GM18507 (cell line): ENCODE measurements around the gene LTN1.
"Not testable (repeated sequence)": the region's sequence is repeated elsewhere in the genome, so short reads cannot be mapped to it uniquely, and the experiment has no call there.

ENCODE experiments used
- DNase-seq: peaks from one replicate; pipeline ENCODE4 v3.0.0; 2011; ENCODE audit warnings: low read depth; ENCODE audit not compliant: insufficient read length; ENCODE audit errors: extremely low spot score
- FAIRE-seq: peaks from 2 replicates; lab custom pipeline; 2011; peaks lifted over from hg19 to GRCh38; lab: Jason Lieb, UNC

LTN1 gene

DNA sequence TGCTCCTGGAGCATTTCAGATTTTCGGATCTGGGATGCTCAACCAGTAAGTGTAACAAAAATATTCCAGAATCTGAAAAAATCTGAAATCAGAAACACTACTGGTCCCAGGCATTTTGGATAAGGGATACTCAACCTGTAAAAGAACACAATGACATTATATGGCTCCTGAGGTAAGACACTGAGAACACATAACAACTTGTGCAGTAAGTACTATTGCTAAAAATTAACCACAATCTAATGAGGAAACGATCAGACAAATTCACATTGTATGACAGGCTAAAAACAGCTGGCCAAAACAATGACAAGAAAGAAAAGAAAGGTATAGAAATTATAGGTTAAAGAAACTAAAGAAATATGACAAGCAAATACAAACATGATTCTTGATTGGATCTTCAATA, 54.9 kb downstream of the LTN1 start:
- no peak for FAIRE-seq
- no peak for DNase-seq

DNA sequence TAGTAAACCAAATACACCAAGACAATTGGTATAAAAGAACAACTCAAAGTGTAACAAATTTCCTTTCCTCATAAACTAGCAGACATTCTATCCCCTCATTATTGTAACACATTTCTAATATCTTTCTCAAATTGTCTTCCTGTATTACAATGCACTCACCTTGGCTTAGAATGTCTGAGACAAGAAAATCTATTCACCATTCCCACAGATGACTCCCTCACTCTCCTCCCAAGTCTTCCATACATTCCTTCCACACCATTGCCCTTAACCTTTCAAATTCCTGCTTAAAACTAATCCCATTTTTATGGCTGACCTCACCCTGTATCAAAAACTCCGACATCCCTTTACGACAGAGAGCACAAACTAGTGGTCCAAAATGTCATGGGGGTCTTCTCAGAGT, 56.0 kb downstream of the LTN1 start:
- DNase-seq (no peak), FAIRE-seq (no peak)

DNA sequence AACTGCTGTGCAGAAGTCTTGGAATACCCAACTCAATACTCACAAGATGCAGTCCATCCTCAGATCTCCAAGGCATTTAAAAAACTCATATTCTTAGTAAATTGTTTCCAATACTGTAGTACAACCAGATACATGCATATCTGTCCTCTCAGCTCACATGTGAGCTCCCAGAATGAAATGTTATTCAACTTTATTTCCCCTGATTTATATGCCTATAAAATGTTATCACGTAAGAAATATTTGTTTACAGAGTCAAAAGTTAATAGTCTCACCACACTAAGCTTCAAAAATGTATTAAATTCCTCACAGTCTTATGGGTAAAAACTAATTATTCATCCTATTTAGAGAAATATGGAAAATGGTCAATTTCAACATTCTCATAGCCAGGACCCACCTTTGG, 56.6 kb downstream of the LTN1 start:
- FAIRE-seq (no peak), DNase-seq (no peak)

DNA sequence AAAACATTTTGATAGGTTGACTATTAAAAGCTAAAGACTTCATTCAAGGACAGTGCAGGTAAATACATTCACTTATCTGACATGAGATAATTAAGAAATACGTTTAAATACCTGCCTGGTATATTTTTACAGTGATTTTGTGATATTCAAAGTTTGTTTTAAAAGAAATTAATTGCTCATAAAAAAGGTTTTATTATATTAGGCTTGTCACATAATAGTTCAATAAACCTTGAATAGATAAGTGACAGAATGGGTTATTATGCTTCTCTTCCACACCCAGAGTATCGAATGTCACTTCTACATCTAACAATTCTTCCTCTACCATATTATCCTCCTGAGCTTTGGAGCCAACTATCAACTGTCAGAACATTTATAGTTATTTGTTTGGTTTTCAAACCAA, 60.0 kb downstream of the LTN1 start:
- DNase-seq: no peak
- FAIRE-seq: no peak

DNA sequence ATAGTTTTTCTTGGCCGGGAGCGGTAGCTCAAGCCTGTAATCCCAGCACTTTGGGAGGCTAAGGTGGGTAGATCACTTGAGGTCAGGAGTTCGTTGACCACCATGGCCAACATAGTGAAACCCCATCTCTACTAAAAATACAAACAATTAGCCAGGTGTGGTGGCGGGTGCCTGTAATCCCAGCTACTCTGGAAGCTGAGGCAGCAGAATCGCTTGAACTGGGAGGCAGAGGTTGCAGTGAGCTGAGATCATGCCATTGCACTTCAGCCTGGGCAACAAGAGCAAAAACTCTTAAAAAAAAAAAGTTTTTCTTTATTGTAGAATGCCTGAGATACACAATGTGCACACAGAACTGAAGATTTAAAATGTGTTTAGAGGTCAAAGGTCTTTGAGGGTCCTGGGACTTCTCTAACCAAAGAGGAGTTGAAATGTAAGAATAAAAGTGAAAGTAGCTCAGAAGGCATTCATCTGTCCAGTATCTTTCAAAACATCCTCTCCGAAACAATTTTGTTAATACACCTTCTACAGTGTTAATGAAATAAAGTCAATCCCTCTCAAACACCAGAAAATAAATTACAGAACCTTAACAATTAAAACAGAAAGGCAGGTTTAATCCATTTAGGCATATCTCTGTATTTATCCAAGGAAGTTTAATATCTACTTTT, 60.8 kb downstream of the LTN1 start:
- not testable (repeated sequence) for FAIRE-seq, DNase-seq

DNA sequence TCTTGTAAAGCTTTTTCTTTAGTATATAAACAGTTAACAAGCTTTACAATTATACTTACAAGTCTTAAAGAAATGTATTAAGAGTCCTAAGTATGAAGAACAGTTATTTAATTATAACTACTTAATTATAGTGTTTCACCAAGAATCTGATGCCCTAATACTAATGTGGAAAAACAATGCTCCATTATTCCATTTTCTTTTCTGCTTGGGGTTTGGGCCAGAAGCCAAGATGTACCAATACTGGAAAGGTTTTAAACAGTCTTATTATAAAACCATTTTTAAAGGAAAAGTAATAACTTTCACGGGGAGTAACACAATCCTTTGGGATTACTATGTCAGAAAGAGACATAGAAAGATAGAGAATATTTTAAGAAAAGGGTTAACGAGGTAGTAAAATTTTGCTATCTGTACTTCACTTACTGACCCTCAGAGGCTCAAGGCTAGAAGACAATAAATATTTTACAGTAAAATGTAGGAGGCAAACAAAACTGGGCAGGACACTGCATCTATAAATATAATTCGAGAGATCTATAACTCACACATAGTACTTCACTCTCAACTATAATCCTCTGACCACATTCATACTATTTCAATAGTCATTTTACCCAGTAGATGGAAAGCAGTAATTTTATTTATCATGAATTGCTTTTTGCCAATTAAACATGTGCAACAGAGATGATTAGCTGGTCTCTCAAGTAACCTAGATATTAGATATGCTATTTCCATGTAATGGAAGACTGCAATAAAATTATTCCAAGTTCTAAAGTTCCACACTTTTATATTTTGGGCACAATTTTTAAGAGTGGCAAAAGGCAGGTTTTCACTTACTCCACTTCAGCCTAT, 63.9 kb downstream of the LTN1 start:
- no peak for FAIRE-seq
- no peak for DNase-seq

DNA sequence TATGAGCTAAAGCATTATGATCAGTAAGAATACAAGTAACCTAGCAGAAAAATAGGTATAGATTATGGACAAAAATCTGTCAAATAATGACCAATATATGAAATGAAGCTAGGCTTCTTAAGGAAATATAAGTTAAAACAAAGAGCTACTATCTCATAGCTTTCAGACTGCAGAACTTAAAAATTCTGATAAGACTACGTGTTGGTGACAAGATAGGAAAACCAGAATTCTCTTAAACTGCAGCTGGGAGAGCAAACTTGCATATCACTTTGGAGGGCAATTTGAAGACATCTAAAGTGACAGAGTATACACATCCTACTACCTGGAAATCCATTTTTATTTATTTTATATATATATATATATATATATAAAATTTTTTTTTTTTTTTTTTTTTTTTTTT, 65.5 kb downstream of the LTN1 start:
- DNase-seq: no peak
- FAIRE-seq: no peak

DNA sequence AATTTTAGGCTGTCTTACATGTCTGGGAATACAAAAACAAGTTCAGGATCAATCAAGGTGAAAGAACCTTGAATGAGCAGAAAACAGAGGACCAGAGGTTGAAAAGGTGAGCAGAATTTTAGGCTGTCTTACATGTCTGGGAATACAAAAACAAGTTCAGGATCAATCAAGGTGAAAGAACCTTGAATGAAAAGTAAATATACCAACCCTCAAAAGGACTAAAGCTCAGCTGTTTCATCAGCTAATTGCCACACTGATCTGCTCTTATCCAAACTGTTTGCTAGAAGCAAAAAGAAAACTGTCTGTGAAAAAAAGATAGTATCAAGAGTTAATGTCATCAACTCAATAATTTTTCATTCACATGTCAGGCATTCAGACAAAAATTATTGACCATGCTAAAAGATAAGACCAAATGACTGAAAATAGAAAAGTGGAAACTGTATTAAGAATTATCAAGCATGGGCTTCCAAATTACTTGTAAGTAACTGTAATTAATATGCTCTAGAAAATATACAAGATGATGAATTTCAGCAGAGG, 69.2 kb downstream of the LTN1 start:
- FAIRE-seq: no peak
- DNase-seq: no peak

DNA sequence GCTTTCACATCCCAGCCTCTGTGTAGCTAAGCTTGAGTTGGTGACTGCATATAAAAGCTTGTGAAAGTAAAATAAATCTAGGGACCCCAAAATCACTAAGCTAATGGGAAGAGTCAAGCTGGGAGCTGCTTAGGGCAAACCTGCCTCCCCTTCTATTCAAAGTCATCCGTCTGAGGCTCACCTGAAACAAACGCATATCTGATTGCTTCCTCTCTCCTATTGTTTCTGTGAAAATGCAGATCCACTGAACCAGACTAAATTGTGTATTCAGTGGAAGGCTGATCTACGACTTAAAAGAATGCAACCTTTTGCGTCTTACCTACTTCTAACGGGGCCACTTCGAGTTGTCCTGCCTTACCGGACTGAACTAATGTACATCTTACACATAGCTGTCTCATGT, 70.3 kb downstream of the LTN1 start:
- FAIRE-seq: no peak

DNA sequence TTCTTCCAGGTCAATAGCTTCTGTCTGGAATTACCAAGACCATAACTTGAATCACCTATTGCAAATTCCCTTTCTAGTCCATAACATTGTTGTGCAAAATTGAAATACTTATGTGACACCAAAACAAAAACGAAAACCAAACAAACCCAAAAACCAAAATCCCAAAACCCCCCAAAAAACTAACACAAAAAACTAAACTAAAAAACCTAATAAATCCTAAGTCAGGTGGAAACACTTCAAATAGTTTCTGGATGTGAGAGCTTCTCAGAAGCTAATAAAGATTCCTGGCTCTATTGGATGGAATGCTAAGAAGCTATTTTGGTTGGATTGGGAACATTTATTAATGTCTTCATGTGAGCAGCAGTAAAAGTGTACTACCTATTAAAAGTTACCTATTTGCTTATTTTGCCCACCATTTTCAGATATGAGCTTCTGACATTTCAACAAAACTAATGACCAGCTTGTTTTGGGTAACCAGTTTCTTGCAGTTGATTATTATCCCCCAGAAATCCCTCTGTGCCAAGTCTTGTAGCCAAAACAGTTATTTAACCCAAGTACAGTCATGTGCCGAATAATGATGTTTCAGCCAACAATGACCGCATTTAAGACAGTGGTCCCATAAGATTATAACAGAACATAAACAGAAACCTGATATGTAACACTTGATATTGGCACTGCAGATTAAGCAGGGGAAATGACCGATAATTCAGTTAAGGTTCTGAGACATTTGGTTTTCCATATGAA, 76.4 kb downstream of the LTN1 start:
- no peak for FAIRE-seq
- no peak for DNase-seq

More for the DNA sequence above, 70.3 kb downstream of the LTN1 start:
- DNase-seq: no peak

DNA sequence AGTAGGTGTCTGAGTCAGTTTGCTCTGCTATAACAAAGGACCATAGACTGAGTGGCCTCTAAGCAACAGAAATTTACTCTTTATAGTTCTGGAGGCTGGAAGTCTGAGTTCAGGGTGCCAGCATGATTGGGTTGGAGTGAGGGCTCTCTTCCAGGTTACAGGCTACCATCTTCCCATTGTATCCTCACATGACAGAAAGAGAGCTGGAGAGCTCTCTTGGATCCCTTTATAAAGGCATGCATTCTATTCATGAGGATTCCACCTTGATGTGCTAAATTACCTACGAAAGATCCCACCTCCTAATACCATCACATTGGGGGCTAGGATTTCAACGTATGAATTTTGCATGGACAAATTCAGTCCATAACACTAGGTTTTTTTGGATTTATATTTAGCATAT, 79.6 kb downstream of the LTN1 start:
- DNase-seq (no peak), FAIRE-seq (no peak)

DNA sequence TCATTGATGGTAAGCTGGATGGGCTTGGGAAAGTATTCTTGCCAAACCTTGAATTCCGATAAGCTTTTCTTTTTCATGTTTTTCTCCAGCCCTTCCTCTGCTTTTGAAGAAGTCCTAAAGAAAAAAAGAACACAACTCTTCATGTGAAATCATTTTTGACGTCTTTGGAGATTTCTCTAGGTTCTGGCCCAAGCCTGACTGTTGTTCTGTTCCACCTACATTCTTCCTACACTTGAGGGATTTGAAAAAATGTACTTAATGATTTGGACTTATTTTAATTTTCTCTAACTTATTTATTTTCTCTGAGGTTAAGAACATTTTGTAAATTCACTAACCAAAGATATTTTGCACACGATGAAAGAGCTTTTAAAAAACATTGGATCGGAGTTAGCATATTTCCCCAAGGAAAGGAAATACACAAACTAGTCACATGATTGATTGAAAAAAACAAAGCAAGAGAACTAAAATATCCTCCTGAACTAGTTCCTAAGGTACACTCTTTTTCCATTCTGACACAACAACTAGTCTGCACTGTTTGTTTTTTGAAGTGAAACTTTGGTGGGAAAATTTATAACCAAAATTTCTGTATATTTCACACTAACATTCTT, 82.3 kb downstream of the LTN1 start:
- no peak for FAIRE-seq
- no peak for DNase-seq

DNA sequence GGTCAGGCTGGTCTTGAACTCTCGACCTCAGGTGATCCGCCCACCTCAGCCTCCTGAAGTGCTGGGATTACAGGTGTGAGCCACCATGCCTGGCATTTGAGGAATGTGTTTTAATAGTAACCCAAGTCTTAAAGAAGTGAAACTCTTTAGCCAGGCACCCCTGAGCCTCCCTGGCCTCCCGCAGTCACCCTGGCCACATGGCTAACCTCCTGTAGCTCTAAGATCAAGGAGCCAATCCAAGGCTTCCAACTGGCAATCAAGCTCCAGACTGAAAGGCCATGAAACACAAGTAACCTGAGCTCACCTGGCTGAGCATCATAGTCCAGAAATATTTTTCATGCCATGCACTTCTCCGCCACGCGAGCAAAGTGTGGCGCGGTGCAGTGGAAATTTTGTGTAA, 84.3 kb downstream of the LTN1 start:
- DNase-seq: no peak
- no peak for FAIRE-seq

DNA sequence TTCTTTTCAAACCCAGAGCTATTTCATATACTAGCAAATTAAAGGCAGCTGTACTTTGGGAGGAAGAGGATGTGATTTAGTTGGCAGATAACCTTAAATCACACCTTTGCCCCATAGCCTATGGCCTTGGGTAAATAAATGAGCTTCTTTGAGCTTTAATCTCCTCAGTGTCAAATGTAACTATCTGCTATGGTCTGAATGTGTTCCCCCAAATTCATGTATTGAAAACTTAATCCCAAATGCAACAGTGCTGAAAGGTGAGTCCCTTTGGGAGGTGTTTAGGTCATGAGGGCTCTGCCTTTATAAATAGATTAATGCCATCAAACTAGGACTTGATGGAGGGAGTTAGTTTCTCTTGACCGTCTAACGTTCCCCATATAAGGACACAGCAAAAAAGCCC, 85.8 kb downstream of the LTN1 start:
- DNase-seq (no peak), FAIRE-seq (no peak)

DNA sequence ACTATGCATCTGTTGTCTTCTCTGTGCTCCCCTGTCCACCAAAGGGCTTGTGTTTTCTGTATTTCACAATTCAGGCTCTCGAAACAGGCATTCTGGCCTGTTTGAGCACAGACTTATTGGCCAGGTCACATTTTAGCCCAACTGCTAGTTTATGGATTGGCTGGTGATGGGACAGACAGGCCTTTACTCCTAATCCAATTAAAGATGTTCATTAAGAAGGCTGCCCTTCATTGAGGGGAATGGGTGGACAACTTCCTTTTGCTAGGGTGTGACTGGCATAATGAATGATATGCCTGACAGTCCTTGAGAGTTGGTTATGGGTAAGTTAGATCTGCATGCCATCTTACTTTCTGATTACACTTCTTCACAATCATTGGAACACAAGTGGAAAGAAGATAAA, 86.4 kb downstream of the LTN1 start:
- DNase-seq: no peak
- no peak for FAIRE-seq

DNA sequence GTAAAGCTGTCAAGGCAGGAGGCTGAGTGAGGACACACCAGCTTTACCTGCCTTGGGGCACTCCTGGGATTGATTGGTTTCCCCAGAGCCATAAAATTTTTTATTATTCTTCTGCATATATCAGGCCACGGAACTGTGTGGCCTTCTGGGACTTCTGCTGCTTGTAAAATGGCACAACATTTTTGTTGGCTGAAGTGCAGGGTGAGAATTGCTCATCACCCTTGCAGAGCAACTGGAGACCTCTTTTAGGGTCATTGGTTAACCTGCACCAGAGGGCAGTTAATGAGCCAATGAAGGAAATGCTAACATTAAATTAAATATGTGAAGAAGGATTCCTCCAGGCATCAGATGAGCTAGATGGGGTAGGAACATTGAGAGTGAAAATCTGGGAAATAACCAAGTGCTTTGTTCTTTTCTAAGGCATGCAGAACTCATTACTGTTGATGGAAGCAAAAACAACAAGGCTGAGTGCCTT, 87.7 kb downstream of the LTN1 start:
- no peak for DNase-seq
- FAIRE-seq: no peak

DNA sequence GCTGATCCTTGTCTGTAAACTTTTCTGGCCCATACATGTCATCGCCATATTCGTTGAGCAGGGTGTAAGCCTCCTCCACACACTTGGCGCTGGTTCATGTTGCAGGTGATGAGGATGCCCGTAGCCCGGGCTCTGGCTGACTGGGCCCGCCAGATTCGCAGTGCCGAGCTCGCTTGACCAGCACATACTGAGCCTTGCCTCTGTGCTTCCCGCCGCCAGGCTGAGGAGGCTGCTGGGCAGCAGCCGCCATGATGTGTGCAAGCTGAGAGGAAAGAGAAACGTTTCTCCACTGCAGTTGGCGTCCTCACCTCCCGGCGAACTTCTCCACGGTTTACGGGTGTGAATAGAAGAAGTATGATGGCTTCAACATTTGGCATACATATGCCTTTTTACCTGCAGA, 89.2 kb downstream of the LTN1 start:
- FAIRE-seq: no peak
- DNase-seq: no peak

DNA sequence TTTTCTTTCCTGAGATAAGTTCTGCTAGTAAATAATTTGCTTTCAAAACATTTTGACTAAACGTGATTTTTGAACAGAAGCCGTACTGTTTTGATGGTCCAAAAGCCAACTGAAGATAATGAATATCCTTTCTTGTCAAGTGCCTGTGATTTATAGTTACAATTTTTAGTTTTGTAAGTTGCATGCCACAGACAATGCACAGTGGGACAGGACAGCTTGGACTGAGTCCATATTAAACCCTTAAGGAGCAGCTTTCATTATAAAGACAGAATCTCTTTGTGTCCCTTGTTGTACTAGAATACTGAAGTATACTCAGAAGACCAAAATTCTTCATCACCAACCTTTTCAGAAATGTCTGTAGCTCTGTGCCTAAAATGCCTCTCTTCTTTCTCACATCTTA, 92.2 kb downstream of the LTN1 start:
- DNase-seq (no peak), FAIRE-seq (no peak)

DNA sequence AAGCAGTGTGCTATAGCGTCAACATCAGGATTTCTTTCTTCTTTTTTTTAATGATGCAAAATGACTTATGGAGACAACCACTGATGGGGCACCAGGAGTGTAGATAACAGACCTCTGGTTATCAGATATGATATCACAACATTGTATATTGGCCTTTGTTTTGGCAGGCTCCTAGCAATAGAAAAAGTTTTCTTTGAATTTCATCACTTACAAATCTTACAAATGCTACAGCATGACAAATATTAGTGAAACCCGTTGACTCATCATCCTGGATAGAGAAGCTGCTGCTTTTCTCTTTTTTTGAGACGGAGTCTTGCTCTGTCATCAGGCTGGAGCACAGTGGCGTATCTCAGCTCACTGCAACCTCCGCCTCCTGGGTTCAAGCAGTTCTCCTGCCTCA, 92.9 kb downstream of the LTN1 start:
- FAIRE-seq: no peak
- no peak for DNase-seq

DNA sequence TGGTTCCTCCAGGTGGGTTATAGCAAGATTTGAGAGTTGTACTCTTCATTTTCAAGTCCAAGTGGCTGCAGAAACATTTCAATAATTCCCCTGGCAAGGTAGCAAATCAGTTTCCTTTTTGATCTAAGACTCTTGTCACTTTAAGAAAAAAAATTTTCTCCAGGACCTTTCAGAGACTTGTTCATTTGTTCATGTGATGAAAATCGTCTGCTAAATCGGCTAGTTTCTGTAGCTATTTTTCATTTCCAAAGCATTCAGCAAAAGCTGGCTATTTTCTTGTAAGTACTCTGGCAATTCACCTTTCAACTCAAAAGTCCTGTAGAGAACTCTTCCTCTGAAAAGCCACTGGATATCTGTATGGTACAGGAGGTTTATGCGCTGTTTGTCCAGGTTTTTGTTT, 93.5 kb downstream of the LTN1 start:
- DNase-seq (no peak), FAIRE-seq (no peak)
